MCF 10A (cell line): ENCODE measurements around the gene GAL3ST2. TPM values are rescaled to one million over a fixed set of nuclear protein-coding genes. Genes with fewer than 3 reads are reported as not detected.
A peak's percentile ranks its signal among the peaks of the same experiment; 100 is the strongest.
"Not testable (repeated sequence)": the region's sequence is repeated elsewhere in the genome, so short reads cannot be mapped to it uniquely, and the experiment has no call there.

Experiments used
- BruUV-seq: library from RNA; stranded (reverse); fragments of 400-500 nt; replicated peaks from 2 replicates; lab custom pipeline; 2021; lab: Mats Ljungman, UMichigan
- CTCF ChIA-PET: fragments of 300-600 bp; sonication (Branson Sonifier 250); formaldehyde crosslinking; extraction: SDS; loops from one replicate; lab custom pipeline; 2021; ENCODE audit warnings: antibody characterized with exemption, inconsistent platforms; lab: Yijun Ruan, JAX
- POLR2A ChIA-PET: fragments of 300-600, 350-650 bp; sonication (Branson Sonifier 250); formaldehyde crosslinking; extraction: SDS; loops from one replicate; lab custom pipeline; 2020; ENCODE audit warnings: antibody characterized with exemption, inconsistent platforms; lab: Yijun Ruan, JAX
- DNase-seq: peaks from one replicate; pipeline ENCODE4 v3.0.0-alpha.2; 2018; ENCODE audit not compliant: unreplicated experiment
- H3K27ac Mint-ChIP-seq: one replicate; pipeline ENCODE4 v1.8.0; 2022; ENCODE audit warnings: mild to moderate bottlenecking, low read depth, mixed read lengths; ENCODE audit not compliant: unreplicated experiment
- H3K27me3 Mint-ChIP-seq: one replicate; pipeline ENCODE4 v1.8.0; 2022; ENCODE audit warnings: mixed read lengths; ENCODE audit not compliant: insufficient read depth, unreplicated experiment
- H3K36me3 Mint-ChIP-seq: one replicate; pipeline ENCODE4 v1.8.0; 2022; ENCODE audit warnings: mild to moderate bottlenecking, moderate library complexity, mixed read lengths; ENCODE audit not compliant: insufficient read depth, unreplicated experiment
- H3K4me1 Mint-ChIP-seq: one replicate; pipeline ENCODE4 v1.8.0; 2022; ENCODE audit warnings: mixed read lengths; ENCODE audit not compliant: insufficient read depth, unreplicated experiment
- H3K4me3 Mint-ChIP-seq: one replicate; pipeline ENCODE4 v1.8.0; 2022; ENCODE audit warnings: mild to moderate bottlenecking, moderate library complexity, mixed read lengths; ENCODE audit not compliant: unreplicated experiment
- H3K9me3 Mint-ChIP-seq: one replicate; pipeline ENCODE4 v1.8.0; 2022; ENCODE audit warnings: mixed read lengths; ENCODE audit not compliant: unreplicated experiment
- CTCF ChIP-seq: fragments of 200-600 bp; IDR thresholded peaks from one replicate; pipeline ENCODE4 v1.8.0; 2022; ENCODE audit warnings: antibody characterized with exemption, mild to moderate bottlenecking; ENCODE audit not compliant: unreplicated experiment
- intact Hi-C: fragments of 100-400 bp; cut with micrococcal nuclease; formaldehyde crosslinking; loops from 2 replicates; pipeline ENCODE4 v1.14.1; 2022
- total RNA-seq: library from RNA; stranded (reverse); gene quantifications from 2 replicates; pipeline ENCODE4 v1.2.3, GENCODE V29; 2022

The GAL3ST2 gene
- total RNA-seq, 1 experiment from 2014 or later: not detected

- intact Hi-C loops: no loop called here
- H3K36me3 Mint-ChIP-seq: no peaks in the 10 kb centered on the region
- TF ChIP-seq CTCF: no peak
- no peaks in the 10 kb centered on the region for H3K4me1 Mint-ChIP-seq
- peak; percentile 49 for DNase-seq
- ChIA-PET CTCF (interaction anchor here (0.7 kb wide), 1 partner anchor 120 kb away, joined by 3 read pairs; no protein-coding TSS in a partner anchor), POLR2A (interaction anchor here (0.7 to 1.2 kb wide), 4 partner anchors 11 to 565 kb away, joined by 3 read pairs; partner anchors contain the start of gene ING5)
- no peak overlapping the region for H3K27ac Mint-ChIP-seq
- no peaks in the 10 kb centered on the region for H3K27me3 Mint-ChIP-seq
- BruUV-seq: no TSS peak
- peak overlapping the region; percentile 60 for H3K4me3 Mint-ChIP-seq
- no peaks in the 10 kb centered on the region for H3K9me3 Mint-ChIP-seq
Observed at GRCh38 chr2:241803387-241804325, 27.0 kb downstream of the GAL3ST2 start.

- no peak for TF ChIP-seq CTCF
- no TSS peak for BruUV-seq
- no peaks in the 10 kb centered on the region for H3K4me1 Mint-ChIP-seq
- H3K9me3 Mint-ChIP-seq: no peaks in the 10 kb centered on the region
- intact Hi-C loops: no loop called here
- no peak overlapping the region for H3K27ac Mint-ChIP-seq
- H3K36me3 Mint-ChIP-seq: no peaks in the 10 kb centered on the region
- CTCF ChIA-PET: no interaction called here
- H3K4me3 Mint-ChIP-seq: no peak overlapping the region
- POLR2A ChIA-PET: interaction anchor here (1.1 to 1.2 kb wide), 2 partner anchors 12 to 26 kb away, joined by 3 read pairs; no protein-coding TSS in a partner anchor
- no peaks in the 10 kb centered on the region for H3K27me3 Mint-ChIP-seq
- peak; percentile 6 for DNase-seq
Observed at GRCh38 chr2:241804326-241805229, 28.0 kb downstream of the GAL3ST2 start.

DNA sequence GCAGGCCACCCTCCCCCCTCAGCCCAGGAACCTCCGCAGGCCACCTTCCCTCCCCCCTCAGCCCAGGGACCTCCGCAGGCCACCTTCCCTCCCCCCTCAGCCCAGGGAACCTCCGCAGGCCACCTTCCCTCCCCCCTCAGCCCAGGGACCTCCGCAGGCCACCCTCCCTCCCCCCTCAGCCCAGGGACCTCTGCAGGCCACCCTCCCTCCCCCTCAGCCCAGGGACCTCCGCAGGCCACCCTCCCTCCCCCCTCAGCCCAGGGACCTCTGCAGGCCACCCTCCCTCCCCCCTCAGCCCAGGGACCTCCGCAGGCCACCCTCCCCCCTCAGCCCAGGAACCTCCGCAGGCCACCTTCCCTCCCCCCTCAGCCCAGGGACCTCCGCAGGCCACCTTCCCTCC lies 29.6 kb downstream of the GAL3ST2 start:
- POLR2A ChIA-PET, H3K9me3 Mint-ChIP-seq, intact Hi-C loops, H3K4me3 Mint-ChIP-seq, DNase-seq, H3K27me3 Mint-ChIP-seq, H3K27ac Mint-ChIP-seq, CTCF ChIA-PET, H3K36me3 Mint-ChIP-seq, BruUV-seq, H3K4me1 Mint-ChIP-seq: not testable (repeated sequence)

DNA sequence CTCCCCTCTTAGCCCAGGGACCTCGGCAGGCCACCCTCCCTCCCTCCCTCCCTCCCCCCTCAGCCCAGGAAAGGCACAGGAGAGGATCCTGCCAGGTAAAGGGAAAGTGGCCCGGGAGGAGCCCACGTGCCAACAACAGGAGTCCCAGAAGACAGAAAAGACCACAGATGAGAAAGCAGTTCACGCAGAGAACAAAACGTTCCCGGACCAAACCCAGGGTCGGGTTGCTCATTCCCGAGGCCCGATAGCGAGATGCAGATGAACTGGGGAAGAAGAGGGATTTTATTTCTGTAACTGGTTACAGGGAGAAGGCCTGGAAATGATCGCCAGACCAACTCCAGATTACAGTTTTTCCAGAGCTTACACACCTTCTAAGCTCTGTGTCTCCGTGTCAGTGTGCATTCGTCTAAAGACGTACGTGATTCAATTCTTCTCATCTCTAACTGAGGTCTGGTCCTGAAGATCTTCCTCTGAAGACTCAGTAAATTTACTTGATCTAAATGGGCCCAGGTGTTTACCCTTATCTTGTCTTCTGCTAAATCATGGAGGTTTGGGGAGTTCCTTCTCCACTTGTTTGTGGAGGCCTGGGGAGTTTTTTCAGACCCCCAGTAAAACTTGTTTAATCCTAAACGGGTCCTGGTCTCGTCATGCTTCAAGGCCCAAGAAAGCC lies 31.6 kb downstream of the GAL3ST2 start:
- no peak for DNase-seq
- intact Hi-C loops: no loop called here
- no peaks in the 10 kb centered on the region for H3K36me3 Mint-ChIP-seq
- TF ChIP-seq CTCF: no peak
- H3K9me3 Mint-ChIP-seq: no peaks in the 10 kb centered on the region
- ChIA-PET CTCF (interaction anchor here (0.7 kb wide), 1 partner anchor 858 kb away, joined by 3 read pairs; no protein-coding TSS in a partner anchor), POLR2A (no interaction called here)
- H3K27ac Mint-ChIP-seq: no peak overlapping the region
- no peaks in the 10 kb centered on the region for H3K27me3 Mint-ChIP-seq
- no TSS peak for BruUV-seq
- no peaks in the 10 kb centered on the region for H3K4me1 Mint-ChIP-seq
- no peak overlapping the region for H3K4me3 Mint-ChIP-seq
